ENCODE data around the gene WDFY4. TPM values are rescaled to one million over a fixed set of nuclear protein-coding genes. Genes with fewer than 3 reads are reported as not detected.

WDFY4 gene
- total RNA-seq, 1 experiment from 2014 or later = not detected

DNA sequence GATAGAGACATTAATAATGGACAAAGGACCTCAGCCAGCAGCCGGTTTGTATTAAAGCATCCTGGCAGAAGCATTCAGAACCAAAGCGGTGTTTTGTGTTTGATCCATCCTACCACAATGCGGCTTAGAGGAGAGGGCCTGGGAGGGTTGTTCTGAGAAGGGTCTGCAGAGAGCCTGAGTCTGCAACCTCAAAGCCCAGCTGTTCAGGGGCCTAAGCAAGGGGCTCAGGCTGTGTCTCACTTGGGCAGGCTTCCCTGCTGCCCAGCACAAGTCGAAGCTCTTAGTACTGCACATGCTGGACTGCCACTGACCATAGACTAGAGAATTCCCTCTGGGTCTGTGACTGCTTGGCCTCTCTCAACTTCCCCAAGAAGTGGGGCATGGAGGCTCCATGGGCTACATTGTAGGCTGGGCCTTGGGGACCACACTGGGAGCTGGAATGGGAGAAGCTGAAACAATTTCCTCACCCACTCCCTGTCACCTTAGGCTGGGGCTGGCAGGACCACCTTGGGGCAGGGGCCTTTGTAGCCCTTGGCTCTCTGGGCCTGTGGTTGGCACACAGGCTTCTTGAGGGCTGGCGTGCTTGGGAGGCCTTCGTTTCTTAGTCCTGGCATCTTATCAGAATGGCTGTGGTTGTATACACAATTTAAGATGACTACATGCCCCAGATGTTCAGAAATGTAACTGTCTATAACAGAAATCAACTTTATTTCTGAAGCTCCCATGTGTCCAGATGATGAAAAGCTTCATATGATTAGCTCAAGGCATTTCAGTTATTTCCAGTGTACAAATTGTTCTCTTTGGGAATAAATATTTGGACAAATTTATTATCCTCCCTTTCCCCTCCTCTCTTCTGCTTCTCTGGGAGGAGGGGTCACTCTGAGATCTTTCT is 210.5 kb downstream of the WDFY4 start:
- Histone ChIP-seq H3K79me1 (ENCODE audit: insufficient read depth, low read depth, low read length, poor library complexity, severe bottlenecking) (no peaks in the 10 kb centered on the region), H3K4me1 (ENCODE audit: insufficient read depth, low read length) (no peaks in the 10 kb centered on the region), H2AFZ (ENCODE audit: low read length) (no peak overlapping the region), H2BK12ac (ENCODE audit: insufficient read length, low read depth, low read length) (no peak overlapping the region), H4K8ac (replicated peaks; ENCODE audit: insufficient read length, low read depth, low read length) (no peak overlapping the region), H4K91ac (ENCODE audit: insufficient read length, low read depth, low read length) (no peak overlapping the region), H2BK5ac (ENCODE audit: insufficient read length, low read length) (no peak overlapping the region), H3K9ac (ENCODE audit: extremely low read depth, insufficient read length, low read length) (no peak overlapping the region), H2BK120ac (ENCODE audit: low read depth, low read length, poor library complexity, severe bottlenecking) (no peak overlapping the region), H4K5ac (ENCODE audit: insufficient read length, low read depth, low read length) (no peak overlapping the region), H3T11ph (ENCODE audit: low read length) (no peak overlapping the region), H2BK15ac (ENCODE audit: low read depth, low read length) (no peak overlapping the region), H3K4ac (ENCODE audit: low read depth, low read length) (no peak overlapping the region), H3K9me3 (ENCODE audit: control insufficient read depth, low read depth, low read length) (no peaks in the 10 kb centered on the region), H3K23me2 (ENCODE audit: insufficient read length, low read depth, low read length, poor library complexity, severe bottlenecking) (no peaks in the 10 kb centered on the region), H3K27me3 (ENCODE audit: insufficient read depth, low read length) (no peaks in the 10 kb centered on the region), H3K14ac (ENCODE audit: insufficient read depth, low read length) (no peak overlapping the region), H2BK20ac (ENCODE audit: low read depth, low read length, poor library complexity, severe bottlenecking) (no peak overlapping the region), H3K27ac (ENCODE audit: insufficient read length, low read depth, low read length) (no peak overlapping the region), H3K79me2 (ENCODE audit: insufficient read depth, low read length) (no peaks in the 10 kb centered on the region), H3K56ac (ENCODE audit: insufficient read length, low read depth, low read length) (no peak overlapping the region), H3K4me2 (ENCODE audit: insufficient read depth, insufficient read length, low read length) (no peak overlapping the region), H2AK5ac (ENCODE audit: insufficient read length, low read length) (no peak overlapping the region), H4K20me1 (ENCODE audit: control insufficient read depth, insufficient read depth, insufficient read length) (no peaks in the 10 kb centered on the region), H3K18ac (ENCODE audit: insufficient read length, low read depth, low read length) (no peak overlapping the region), H3K23ac (ENCODE audit: insufficient read length, low read depth, low read length) (no peak overlapping the region)
- H3K4me3 Mint-ChIP-seq = no peak overlapping the region
- no peak overlapping the region for H3K27ac Mint-ChIP-seq
- TF ChIP-seq, protein P1, sequence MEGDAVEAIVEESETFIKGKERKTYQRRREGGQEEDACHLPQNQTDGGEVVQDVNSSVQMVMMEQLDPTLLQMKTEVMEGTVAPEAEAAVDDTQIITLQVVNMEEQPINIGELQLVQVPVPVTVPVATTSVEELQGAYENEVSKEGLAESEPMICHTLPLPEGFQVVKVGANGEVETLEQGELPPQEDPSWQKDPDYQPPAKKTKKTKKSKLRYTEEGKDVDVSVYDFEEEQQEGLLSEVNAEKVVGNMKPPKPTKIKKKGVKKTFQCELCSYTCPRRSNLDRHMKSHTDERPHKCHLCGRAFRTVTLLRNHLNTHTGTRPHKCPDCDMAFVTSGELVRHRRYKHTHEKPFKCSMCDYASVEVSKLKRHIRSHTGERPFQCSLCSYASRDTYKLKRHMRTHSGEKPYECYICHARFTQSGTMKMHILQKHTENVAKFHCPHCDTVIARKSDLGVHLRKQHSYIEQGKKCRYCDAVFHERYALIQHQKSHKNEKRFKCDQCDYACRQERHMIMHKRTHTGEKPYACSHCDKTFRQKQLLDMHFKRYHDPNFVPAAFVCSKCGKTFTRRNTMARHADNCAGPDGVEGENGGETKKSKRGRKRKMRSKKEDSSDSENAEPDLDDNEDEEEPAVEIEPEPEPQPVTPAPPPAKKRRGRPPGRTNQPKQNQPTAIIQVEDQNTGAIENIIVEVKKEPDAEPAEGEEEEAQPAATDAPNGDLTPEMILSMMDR (conservative IDR thresholded peaks at IDR 0.05) = no peak
- DNase-seq = no peak
- no CpG with 5 or more reads among the region's 6 CpGs for WGBS (ENCODE audit: extremely low coverage, insufficient read length, low lambda C conversion rate)
- no peaks in the 10 kb centered on the region for H3K4me1 Mint-ChIP-seq
- H3K27me3 Mint-ChIP-seq (ENCODE audit: low read depth) = no peaks in the 10 kb centered on the region
- no peaks in the 10 kb centered on the region for H3K36me3 Mint-ChIP-seq (ENCODE audit: insufficient read depth in 1 of 3, low read depth in 3 of 3)
- no peaks in the 10 kb centered on the region for H3K9me3 Mint-ChIP-seq

Measured in H9 (cell line).